Stimulated activated CD8-positive, alpha-beta memory T cell treated with anti-CD3 and anti-CD28 coated beads, Interleukin-4, amount 100 ng/mL, for 24 hours (primary cell): ENCODE data around the gene ADORA2A.

Source experiments
- DNase-seq: peaks from one replicate; pipeline ENCODE4 v3.0.0-alpha.2; 2020; ENCODE audit warnings: low read depth

ADORA2A gene

GRCh38 chr22:24427500-24428164 lies at the start of gene ADORA2A:
Gene ADORA2A (plus strand): TSS chr22:24427599. CDS start chr22:24433405, 5,806 bp downstream.
- peak; percentile 75 for DNase-seq

GRCh38 chr22:24379536-24379935 lies 47.9 kb upstream of the ADORA2A start:
- no peak for DNase-seq

GRCh38 chr22:24380220-24380904 lies 47.0 kb upstream of the ADORA2A start:
- no peak for DNase-seq

GRCh38 chr22:24380905-24381230 lies 46.5 kb upstream of the ADORA2A start:
- DNase-seq: no peak

GRCh38 chr22:24383061-24383460 lies 44.3 kb upstream of the ADORA2A start:
- DNase-seq: no peak

- DNase-seq: no peak
Measured at GRCh38 chr22:24384131-24384530, 43.3 kb upstream of the ADORA2A start.

GRCh38 chr22:24386937-24387471 lies 40.4 kb upstream of the ADORA2A start:
- DNase-seq: no peak

GRCh38 chr22:24389680-24390079 lies 37.7 kb upstream of the ADORA2A start:
- no peak for DNase-seq

GRCh38 chr22:24390156-24390555 lies 37.2 kb upstream of the ADORA2A start:
- DNase-seq: no peak

- no peak for DNase-seq
Measured at GRCh38 chr22:24390576-24390975, 36.8 kb upstream of the ADORA2A start.

GRCh38 chr22:24391836-24392217 lies 35.6 kb upstream of the ADORA2A start:
- DNase-seq: no peak

GRCh38 chr22:24392218-24392931 lies 35.0 kb upstream of the ADORA2A start:
- no peak for DNase-seq

- DNase-seq: no peak
Measured at GRCh38 chr22:24393012-24393559, 34.3 kb upstream of the ADORA2A start.

GRCh38 chr22:24393848-24394247 lies 33.6 kb upstream of the ADORA2A start:
- no peak for DNase-seq

- no peak for DNase-seq
Measured at GRCh38 chr22:24394254-24394653, 33.1 kb upstream of the ADORA2A start.

- no peak for DNase-seq
Measured at GRCh38 chr22:24398409-24398808, 29.0 kb upstream of the ADORA2A start.

GRCh38 chr22:24400034-24400725 lies 27.2 kb upstream of the ADORA2A start:
- DNase-seq: no peak

- DNase-seq: no peak
Measured at GRCh38 chr22:24400726-24401596, 26.4 kb upstream of the ADORA2A start.

GRCh38 chr22:24401931-24402367 lies 25.4 kb upstream of the ADORA2A start:
- DNase-seq: no peak

- no peak for DNase-seq
Measured at GRCh38 chr22:24402460-24403192, 24.8 kb upstream of the ADORA2A start.
